ENCODE results near the gene SULF2. TPM values are rescaled to one million over a fixed set of nuclear protein-coding genes. Genes with fewer than 3 reads are reported as not detected.
"Not testable (repeated sequence)": the region's sequence is repeated elsewhere in the genome, so short reads cannot be mapped to it uniquely, and the experiment has no call there.

The SULF2 gene
- total RNA-seq, 2 donors from 2014 or later: 75.7 to 146 TPM

GRCh38 chr20:47796971-47797370 lies 11.7 kb upstream of the SULF2 start:
- peaks cover 4% of the 10 kb centered on the region for H3K4me1 ChIP-seq (ENCODE audit: control insufficient read depth, insufficient read depth, low read length)
- no peaks in the 10 kb centered on the region for H3K9me3 ChIP-seq (ENCODE audit: control insufficient read depth, low read length)
- Mint-ChIP-seq H3K4me3 (no peak overlapping the region), H3K27ac (no peak overlapping the region), H3K27me3 (ENCODE audit: insufficient read depth) (no peaks in the 10 kb centered on the region), H3K4me1 (peaks cover 7% of the 10 kb centered on the region), H3K9me3 (no peaks in the 10 kb centered on the region), H3K36me3 (ENCODE audit: low read depth) (no peaks in the 10 kb centered on the region)
- no peak overlapping the region for H3K27ac ChIP-seq (ENCODE audit: low read depth, low read length)
- no peaks in the 10 kb centered on the region for H3K36me3 ChIP-seq (ENCODE audit: control insufficient read depth, insufficient read depth, low read length)
- WGBS, 2 experiments (ENCODE audit: insufficient coverage in 1 of 2, insufficient read length in 1 of 2): 95 to 97% methylated on average over 8 to 9 of the region's 9 CpGs
- no peak overlapping the region for H3K4me3 ChIP-seq (ENCODE audit: low read length)
- TF ChIP-seq CTCF (conservative IDR thresholded peaks at IDR 0.05): no peak
- no peak overlapping the region for H3K9ac ChIP-seq (ENCODE audit: extremely low read depth, low read length, poor library complexity, severe bottlenecking)
- no peak for DNase-seq
- no peaks in the 10 kb centered on the region for H3K27me3 ChIP-seq (ENCODE audit: control insufficient read depth, insufficient read depth, low read length, poor library complexity, severe bottlenecking)

GRCh38 chr20:47795214-47795907 lies 10.1 kb upstream of the SULF2 start:
- no peak for TF ChIP-seq CTCF (conservative IDR thresholded peaks at IDR 0.05)
- no peaks in the 10 kb centered on the region for H3K9me3 ChIP-seq (ENCODE audit: control insufficient read depth, low read length)
- H3K27me3 Mint-ChIP-seq (ENCODE audit: insufficient read depth): no peaks in the 10 kb centered on the region
- no peaks in the 10 kb centered on the region for H3K27me3 ChIP-seq (ENCODE audit: control insufficient read depth, insufficient read depth, low read length, poor library complexity, severe bottlenecking)
- no peak overlapping the region for H3K27ac ChIP-seq (ENCODE audit: low read depth, low read length)
- no peak overlapping the region for H3K27ac Mint-ChIP-seq
- no peak overlapping the region for H3K9ac ChIP-seq (ENCODE audit: extremely low read depth, low read length, poor library complexity, severe bottlenecking)
- H3K4me1 Mint-ChIP-seq: peaks cover 15% of the 10 kb centered on the region
- H3K36me3 Mint-ChIP-seq (ENCODE audit: low read depth): no peaks in the 10 kb centered on the region
- 91 to 92% methylated on average over 13 to 17 of the region's 17 CpGs for WGBS, 2 experiments (ENCODE audit: insufficient coverage in 1 of 2, insufficient read length in 1 of 2)
- no peak overlapping the region for H3K4me3 ChIP-seq (ENCODE audit: low read length)
- H3K4me3 Mint-ChIP-seq: no peak overlapping the region
- H3K9me3 Mint-ChIP-seq: no peaks in the 10 kb centered on the region
- peaks cover 7% of the 10 kb centered on the region for H3K4me1 ChIP-seq (ENCODE audit: control insufficient read depth, insufficient read depth, low read length)
- no peak for DNase-seq
- H3K36me3 ChIP-seq (ENCODE audit: control insufficient read depth, insufficient read depth, low read length): no peaks in the 10 kb centered on the region

- not testable (repeated sequence) for H3K27ac Mint-ChIP-seq; DNase-seq; H3K4me3 Mint-ChIP-seq; H3K9ac ChIP-seq (ENCODE audit: extremely low read depth, low read length, poor library complexity, severe bottlenecking); H3K27me3 Mint-ChIP-seq (ENCODE audit: insufficient read depth); H3K4me3 ChIP-seq (ENCODE audit: low read length); H3K9me3 ChIP-seq (ENCODE audit: control insufficient read depth, low read length); H3K36me3 ChIP-seq (ENCODE audit: control insufficient read depth, insufficient read depth, low read length); H3K27ac ChIP-seq (ENCODE audit: low read depth, low read length); H3K27me3 ChIP-seq (ENCODE audit: control insufficient read depth, insufficient read depth, low read length, poor library complexity, severe bottlenecking); H3K9me3 Mint-ChIP-seq; H3K36me3 Mint-ChIP-seq (ENCODE audit: low read depth)
- H3K4me1 ChIP-seq (ENCODE audit: control insufficient read depth, insufficient read depth, low read length): peaks cover 14% of the 10 kb centered on the region
- peaks cover 15% of the 10 kb centered on the region for H3K4me1 Mint-ChIP-seq
- 100% methylated on average over 3 to 5 of the region's 6 CpGs for WGBS, 2 experiments (ENCODE audit: insufficient coverage in 1 of 2, insufficient read length in 1 of 2)
Measured at GRCh38 chr20:47794264-47794663, 9.0 kb upstream of the SULF2 start.

All from endodermal cell (in vitro differentiated cells).